Right lobe of liver (tissue), 4 donors: ENCODE data around the gene C10orf95.

Experiments used
- CTCF ChIP-seq, 4 donors: fragments of 200-600 bp in 3 of 4; fragments of 450-650 bp in 1 of 4; IDR thresholded peaks; one replicate each; pipeline versions ENCODE4 v1.5.1 to v1.8.0; 2016 to 2022; ENCODE audit warnings: antibody characterized with exemption in 4 of 4, mild to moderate bottlenecking in 2 of 4
- POLR2A ChIP-seq: fragments of 450-650 bp; IDR thresholded peaks from one replicate; pipeline ENCODE4 v1.6.1; 2017; ENCODE audit warnings: antibody characterized with exemption, mild to moderate bottlenecking
- donor health status: DM: no; HTN: no; CAD: no.
- donor health status: DM: no; HTN: no; CAD: no.
- donor health status: DM: no; HTN: yes; CAD: no.

GRCh38 chr10:102414749-102415148 lies 36.6 kb downstream of the C10orf95 start:
- TF ChIP-seq CTCF (IDR thresholded peaks at IDR 0.05): no peak
- no peak for TF ChIP-seq POLR2A
